Breast epithelium (tissue), 4 donors: ENCODE data around the gene C19orf12. TPM values are rescaled to one million over a fixed set of nuclear protein-coding genes. Genes with fewer than 3 reads are reported as not detected.

Experiments used
- DNase-seq, 2 donors: peaks; one replicate each; pipeline ENCODE4 v3.0.0-alpha.2; 2019; ENCODE audit warnings: low spot score in 2 of 2
- H3K27ac ChIP-seq, 2 donors: fragments of 200-600 bp; sonication (generic) in 1 of 2; one replicate each; pipeline ENCODE4 v1.5.1; 2016 to 2019; ENCODE audit warnings: mild to moderate bottlenecking in 1 of 2
- H3K27me3 ChIP-seq, 2 donors: fragments of 200-600 bp; sonication (generic) in 1 of 2; one replicate each; pipeline versions ENCODE4 v1.5.1 to v1.6.0; 2017 to 2019; ENCODE audit warnings: control low read depth in 1 of 2, mild to moderate bottlenecking in 1 of 2
- H3K36me3 ChIP-seq: fragments of 200-600 bp; one replicate; pipeline ENCODE4 v1.5.1; 2019
- H3K4me1 ChIP-seq, 2 donors: fragments of 200-600 bp; sonication (generic); one replicate each; pipeline ENCODE4 v1.5.1; 2016 to 2019; ENCODE audit warnings: control low read depth in 1 of 2
- H3K4me3 ChIP-seq, 3 donors: fragments of 200-600 bp; sonication (generic); 1 replicate in 2 of 3; 2 replicates in 1 of 3; pipeline ENCODE4 v1.5.1; 2016 to 2019; ENCODE audit warnings: mild to moderate bottlenecking in 3 of 3, moderate library complexity in 2 of 3
- H3K9me3 ChIP-seq, 2 donors: fragments of 200-600 bp; sonication (generic) in 1 of 2; one replicate each; pipeline ENCODE4 v1.5.1; 2016 to 2019; ENCODE audit warnings: control low read depth in 1 of 2
- CTCF ChIP-seq, 3 donors: fragments of 450-650 bp; IDR thresholded peaks; one replicate each; pipeline ENCODE4 v1.5.1; 2016 to 2017; ENCODE audit warnings: antibody characterized with exemption in 3 of 3, mild to moderate bottlenecking in 3 of 3, moderate library complexity in 3 of 3
- POLR2A ChIP-seq: fragments of 450-650 bp; IDR thresholded peaks from one replicate; pipeline ENCODE4 v1.6.1; 2016; ENCODE audit warnings: antibody characterized with exemption, mild to moderate bottlenecking, moderate library complexity
- POLR2AphosphoS5 ChIP-seq, 3 donors: sonication (generic); formaldehyde crosslinking; IDR thresholded peaks; one replicate each; pipeline ENCODE4 v1.6.1; 2017; ENCODE audit warnings: antibody characterized with exemption in 3 of 3
- intact Hi-C: fragments of 100-400 bp; cut with DNase I; formaldehyde crosslinking; loops from one replicate; pipeline ENCODE4 v1.15.1; 2023; ENCODE audit warnings: low total_unique reads
- total RNA-seq, 3 donors: library from RNA; depleted of rRNA; stranded (reverse); fragments of >200 nt; gene quantifications; one replicate each; pipeline ENCODE4 v1.1.0, GENCODE V29; 2016

Gene C19orf12
- total RNA-seq, 3 donors from 2014 or later = 42.7 to 230 (median 53.7) TPM

DNA sequence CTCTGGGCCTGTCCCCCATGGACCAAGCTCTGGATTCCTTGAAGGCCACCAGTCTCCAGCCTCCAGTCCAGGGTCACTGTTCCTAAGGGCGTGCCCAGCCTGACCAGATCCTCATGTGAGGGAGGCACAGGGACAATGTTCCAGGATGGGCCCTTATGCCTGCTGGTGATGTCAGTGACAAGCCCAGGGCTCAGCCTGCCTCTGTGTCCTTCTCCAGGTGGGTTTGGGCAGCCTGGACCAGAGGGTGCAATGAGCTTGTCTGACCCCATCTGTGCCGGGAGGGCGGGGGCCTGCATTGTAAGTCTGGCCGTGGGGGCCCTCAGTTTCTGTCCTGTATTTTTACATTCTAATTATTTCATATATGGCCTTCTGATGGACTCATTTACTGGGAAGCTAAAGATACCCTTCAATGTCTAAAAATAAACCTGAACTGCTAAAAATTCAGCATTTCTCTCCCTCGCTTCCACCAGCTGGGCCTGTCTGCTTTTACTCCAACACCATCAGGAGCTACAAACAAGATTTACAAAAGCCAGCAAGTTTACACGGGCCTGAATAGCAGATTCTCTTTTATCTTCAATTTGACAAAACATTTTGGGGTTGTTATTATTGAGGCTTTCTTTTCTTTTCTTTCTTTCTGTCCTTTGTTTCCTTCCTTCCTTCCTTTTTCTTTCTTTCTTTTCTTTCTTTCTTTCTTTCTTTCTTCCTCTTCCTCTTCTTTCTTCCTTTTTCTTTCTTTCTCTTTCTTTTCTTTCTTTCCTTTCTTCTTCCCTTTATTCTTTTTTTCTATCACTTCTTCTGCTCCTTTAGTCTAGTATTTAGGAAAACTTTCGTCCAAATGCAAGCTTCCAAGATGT, 34.2 kb upstream of the C19orf12 start:
- no peaks in the 10 kb centered on the region for H3K9me3 ChIP-seq
- intact Hi-C loops = no loop called here
- no peak overlapping the region for H3K4me3 ChIP-seq
- no peaks in the 10 kb centered on the region for H3K36me3 ChIP-seq
- peaks cover 0 to 28% of the 10 kb centered on the region in 2 donors for H3K27me3 ChIP-seq
- H3K27ac ChIP-seq = no peak overlapping the region
- no peaks in the 10 kb centered on the region for H3K4me1 ChIP-seq
- no peak for DNase-seq
- TF ChIP-seq POLR2AphosphoS5 (IDR thresholded peaks at IDR 0.05) (no peak), CTCF (IDR thresholded peaks at IDR 0.05) (no peak), POLR2A (no peak)

DNA sequence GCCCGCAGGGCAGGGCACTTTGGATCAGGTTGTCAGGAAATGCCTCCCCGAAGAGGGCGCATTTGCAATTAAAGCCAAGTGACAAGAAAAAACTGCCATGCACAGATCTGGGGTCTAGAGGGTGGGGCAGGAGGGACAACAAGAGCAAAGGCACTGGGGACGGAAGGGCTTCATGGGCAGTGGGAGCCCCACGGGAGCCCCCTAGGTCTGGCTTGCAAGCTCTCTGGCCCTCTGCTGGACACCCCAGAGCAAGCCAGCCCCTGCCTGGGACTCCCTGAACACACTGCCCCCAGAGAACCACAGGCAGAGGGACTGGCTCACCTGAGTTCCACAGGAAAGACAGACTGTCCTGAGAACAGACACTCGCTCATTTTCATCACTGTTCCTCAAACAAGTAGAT, 30.2 kb upstream of the C19orf12 start:
- H3K27ac ChIP-seq = no peak overlapping the region
- H3K27me3 ChIP-seq = peaks cover 0 to 7% of the 10 kb centered on the region in 2 donors
- DNase-seq = no peak
- H3K9me3 ChIP-seq = no peaks in the 10 kb centered on the region
- H3K4me1 ChIP-seq = no peaks in the 10 kb centered on the region
- TF ChIP-seq CTCF (IDR thresholded peaks at IDR 0.05) = no peak
- no peak overlapping the region for H3K4me3 ChIP-seq
- intact Hi-C loops = no loop called here
- H3K36me3 ChIP-seq = no peaks in the 10 kb centered on the region

GRCh38 chr19:29743681-29744080, 28.6 kb upstream of the C19orf12 start:
- intact Hi-C loops = no loop called here
- no peak for TF ChIP-seq POLR2A
- no peak for TF ChIP-seq CTCF (IDR thresholded peaks at IDR 0.05)
- TF ChIP-seq POLR2AphosphoS5 (IDR thresholded peaks at IDR 0.05) = no peak

GRCh38 chr19:29741776-29742175, 26.7 kb upstream of the C19orf12 start:
- no peaks in the 10 kb centered on the region for H3K4me1 ChIP-seq

More at GRCh38 chr19:29743681-29744080, 28.6 kb upstream of the C19orf12 start:
- H3K9me3 ChIP-seq = no peaks in the 10 kb centered on the region
- H3K27ac ChIP-seq = no peak overlapping the region
- peaks cover 0 to 7% of the 10 kb centered on the region in 2 donors for H3K27me3 ChIP-seq
- H3K4me3 ChIP-seq = no peak overlapping the region
- no peaks in the 10 kb centered on the region for H3K4me1 ChIP-seq
- no peak for DNase-seq
- no peaks in the 10 kb centered on the region for H3K36me3 ChIP-seq

More at GRCh38 chr19:29741776-29742175, 26.7 kb upstream of the C19orf12 start:
- H3K9me3 ChIP-seq = no peaks in the 10 kb centered on the region
- no peak overlapping the region for H3K27ac ChIP-seq
- peaks cover 0 to 15% of the 10 kb centered on the region in 2 donors for H3K27me3 ChIP-seq
- H3K4me3 ChIP-seq = no peak overlapping the region
- TF ChIP-seq CTCF (IDR thresholded peaks at IDR 0.05) = no peak
- no peak for DNase-seq
- no peaks in the 10 kb centered on the region for H3K36me3 ChIP-seq
- intact Hi-C loops = no loop called here
